Measurements from ENCODE around the gene CHRND.

The CHRND gene

GRCh38 chr2:232492963-232493700 is 32.8 kb upstream of the CHRND start:
- Mint-ChIP-seq H3K27ac (no peak overlapping the region), H3K4me1 (peaks cover 5% of the 10 kb centered on the region), H3K9me3 (no peaks in the 10 kb centered on the region), H3K36me3 (no peaks in the 10 kb centered on the region), H3K27me3 (peaks cover 48% of the 10 kb centered on the region), H3K4me3 (no peak overlapping the region)
- DNase-seq = no peak
- CTCF ChIA-PET = no interaction called here

- no peaks in the 10 kb centered on the region for H3K36me3 Mint-ChIP-seq
- no peaks in the 10 kb centered on the region for H3K9me3 Mint-ChIP-seq
- CTCF ChIA-PET = interaction anchor here (0.8 kb wide), 1 partner anchor 28 kb away, joined by 3 read pairs; no protein-coding TSS in a partner anchor
- peaks cover under 1% of the 10 kb centered on the region for H3K4me1 Mint-ChIP-seq
- peaks cover 41% of the 10 kb centered on the region for H3K27me3 Mint-ChIP-seq
- no peak for DNase-seq
- H3K4me3 Mint-ChIP-seq = no peak overlapping the region
- H3K27ac Mint-ChIP-seq = no peak overlapping the region
Observed at GRCh38 chr2:232493701-232494474, 32.1 kb upstream of the CHRND start.

- CTCF ChIA-PET = interaction anchor here (0.8 kb wide), 1 partner anchor 27 kb away, joined by 3 read pairs; no protein-coding TSS in a partner anchor
Observed at GRCh38 chr2:232494542-232494941, 31.4 kb upstream of the CHRND start.

GRCh38 chr2:232495292-232495691 is 30.7 kb upstream of the CHRND start:
- Mint-ChIP-seq H3K27ac (no peak overlapping the region), H3K27me3 (peaks cover 40% of the 10 kb centered on the region)

More at GRCh38 chr2:232494542-232494941, 31.4 kb upstream of the CHRND start:
- H3K4me3 Mint-ChIP-seq = no peak overlapping the region
- no peaks in the 10 kb centered on the region for H3K36me3 Mint-ChIP-seq
- no peaks in the 10 kb centered on the region for H3K4me1 Mint-ChIP-seq
- no peak overlapping the region for H3K27ac Mint-ChIP-seq
- H3K27me3 Mint-ChIP-seq = peaks cover 40% of the 10 kb centered on the region
- DNase-seq = no peak
- no peaks in the 10 kb centered on the region for H3K9me3 Mint-ChIP-seq

GRCh38 chr2:232496501-232497270 is 29.3 kb upstream of the CHRND start:
- H3K4me3 Mint-ChIP-seq = no peak overlapping the region
- CTCF ChIA-PET = no interaction called here
- no peaks in the 10 kb centered on the region for H3K36me3 Mint-ChIP-seq
- H3K27ac Mint-ChIP-seq = no peak overlapping the region
- H3K9me3 Mint-ChIP-seq = no peaks in the 10 kb centered on the region
- DNase-seq = no peak
- H3K27me3 Mint-ChIP-seq = peaks cover 40% of the 10 kb centered on the region
- H3K4me1 Mint-ChIP-seq = no peaks in the 10 kb centered on the region

More at GRCh38 chr2:232495292-232495691, 30.7 kb upstream of the CHRND start:
- CTCF ChIA-PET = no interaction called here
- Mint-ChIP-seq H3K9me3 (no peaks in the 10 kb centered on the region), H3K4me1 (no peaks in the 10 kb centered on the region), H3K36me3 (no peaks in the 10 kb centered on the region), H3K4me3 (no peak overlapping the region)
- DNase-seq = no peak

GRCh38 chr2:232497348-232497747 is 28.6 kb upstream of the CHRND start:
- CTCF ChIA-PET = no interaction called here
- no peaks in the 10 kb centered on the region for H3K4me1 Mint-ChIP-seq
- H3K27me3 Mint-ChIP-seq = peaks cover 46% of the 10 kb centered on the region

GRCh38 chr2:232498452-232498851 is 27.5 kb upstream of the CHRND start:
- H3K4me1 Mint-ChIP-seq = peaks cover 2% of the 10 kb centered on the region
- CTCF ChIA-PET = no interaction called here
- no peaks in the 10 kb centered on the region for H3K9me3 Mint-ChIP-seq
- DNase-seq = no peak
- H3K4me3 Mint-ChIP-seq = no peak overlapping the region
- no peaks in the 10 kb centered on the region for H3K36me3 Mint-ChIP-seq
- peaks cover 53% of the 10 kb centered on the region for H3K27me3 Mint-ChIP-seq
- H3K27ac Mint-ChIP-seq = no peak overlapping the region

More at GRCh38 chr2:232497348-232497747, 28.6 kb upstream of the CHRND start:
- Mint-ChIP-seq H3K36me3 (no peaks in the 10 kb centered on the region), H3K4me3 (no peak overlapping the region), H3K9me3 (no peaks in the 10 kb centered on the region), H3K27ac (no peak overlapping the region)
- DNase-seq = no peak

GRCh38 chr2:232501331-232501771 is 24.6 kb upstream of the CHRND start:
- Mint-ChIP-seq H3K9me3 (no peaks in the 10 kb centered on the region), H3K36me3 (no peaks in the 10 kb centered on the region), H3K4me1 (peaks cover 6% of the 10 kb centered on the region), H3K27me3 (peaks cover 74% of the 10 kb centered on the region), H3K4me3 (no peak overlapping the region), H3K27ac (no peak overlapping the region)
- no peak for DNase-seq
- CTCF ChIA-PET = no interaction called here

GRCh38 chr2:232501794-232502390 is 24.1 kb upstream of the CHRND start:
- Mint-ChIP-seq H3K4me3 (no peak overlapping the region), H3K36me3 (no peaks in the 10 kb centered on the region), H3K27me3 (peaks cover 79% of the 10 kb centered on the region), H3K9me3 (no peaks in the 10 kb centered on the region), H3K4me1 (peaks cover 6% of the 10 kb centered on the region), H3K27ac (no peak overlapping the region)
- DNase-seq = no peak
- CTCF ChIA-PET = no interaction called here

GRCh38 chr2:232502511-232502910 is 23.4 kb upstream of the CHRND start:
- Mint-ChIP-seq H3K27me3 (peaks cover 86% of the 10 kb centered on the region), H3K4me1 (peaks cover 6% of the 10 kb centered on the region), H3K27ac (no peak overlapping the region), H3K36me3 (no peaks in the 10 kb centered on the region), H3K4me3 (peak overlapping the region; percentile 43), H3K9me3 (no peaks in the 10 kb centered on the region)
- DNase-seq = no peak
- CTCF ChIA-PET = no interaction called here

GRCh38 chr2:232502911-232503808 is 22.8 kb upstream of the CHRND start:
- H3K4me1 Mint-ChIP-seq = peaks cover 6% of the 10 kb centered on the region
- no peaks in the 10 kb centered on the region for H3K36me3 Mint-ChIP-seq
- DNase-seq = no peak
- CTCF ChIA-PET = no interaction called here
- H3K4me3 Mint-ChIP-seq = no peak overlapping the region
- peaks cover 92% of the 10 kb centered on the region for H3K27me3 Mint-ChIP-seq
- no peaks in the 10 kb centered on the region for H3K9me3 Mint-ChIP-seq
- no peak overlapping the region for H3K27ac Mint-ChIP-seq

- Mint-ChIP-seq H3K27me3 (peaks cover 99% of the 10 kb centered on the region), H3K36me3 (no peaks in the 10 kb centered on the region), H3K4me1 (peaks cover 6% of the 10 kb centered on the region), H3K9me3 (no peaks in the 10 kb centered on the region), H3K27ac (no peak overlapping the region), H3K4me3 (no peak overlapping the region)
- DNase-seq = no peak
- CTCF ChIA-PET = no interaction called here
Observed at GRCh38 chr2:232503809-232504323, 22.1 kb upstream of the CHRND start.

- H3K27ac Mint-ChIP-seq = no peak overlapping the region
Observed at GRCh38 chr2:232504438-232504837, 21.5 kb upstream of the CHRND start.

More at GRCh38 chr2:232504438-232504837, 21.5 kb upstream of the CHRND start:
- no peaks in the 10 kb centered on the region for H3K36me3 Mint-ChIP-seq
- CTCF ChIA-PET = no interaction called here
- H3K4me3 Mint-ChIP-seq = no peak overlapping the region
- peaks cover 6% of the 10 kb centered on the region for H3K4me1 Mint-ChIP-seq
- no peaks in the 10 kb centered on the region for H3K9me3 Mint-ChIP-seq
- no peak for DNase-seq
- peaks cover 94% of the 10 kb centered on the region for H3K27me3 Mint-ChIP-seq

All from activated naive CD4-positive, alpha-beta T cell treated with anti-CD3 and anti-CD28 coated beads, Interleukin-2, amount 10 ng/mL, durations not matched to agents 7 days and 5 days (primary cell).